ENCODE data around the gene ANKRD26.

DNA sequence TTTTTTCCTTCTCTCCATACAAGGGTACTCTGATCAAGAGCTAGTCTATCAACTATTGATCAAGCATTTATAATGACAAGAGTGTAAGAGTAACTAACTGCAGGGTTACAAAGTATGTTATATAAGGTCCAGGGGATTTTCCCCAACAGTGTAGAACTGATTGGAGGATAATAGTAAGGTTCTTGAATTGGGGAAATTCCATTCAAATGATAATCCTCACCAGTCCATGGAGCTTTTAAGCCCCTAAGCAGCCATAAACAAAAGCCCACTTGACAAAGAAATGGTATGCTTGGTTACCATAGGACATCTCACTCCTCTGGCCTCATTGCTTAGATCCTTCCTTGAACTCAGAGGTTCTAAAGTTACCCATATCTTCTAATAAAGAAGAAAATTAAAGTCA, 45.6 kb upstream of the ANKRD26 start:
- TF ChIP-seq, protein P1, sequence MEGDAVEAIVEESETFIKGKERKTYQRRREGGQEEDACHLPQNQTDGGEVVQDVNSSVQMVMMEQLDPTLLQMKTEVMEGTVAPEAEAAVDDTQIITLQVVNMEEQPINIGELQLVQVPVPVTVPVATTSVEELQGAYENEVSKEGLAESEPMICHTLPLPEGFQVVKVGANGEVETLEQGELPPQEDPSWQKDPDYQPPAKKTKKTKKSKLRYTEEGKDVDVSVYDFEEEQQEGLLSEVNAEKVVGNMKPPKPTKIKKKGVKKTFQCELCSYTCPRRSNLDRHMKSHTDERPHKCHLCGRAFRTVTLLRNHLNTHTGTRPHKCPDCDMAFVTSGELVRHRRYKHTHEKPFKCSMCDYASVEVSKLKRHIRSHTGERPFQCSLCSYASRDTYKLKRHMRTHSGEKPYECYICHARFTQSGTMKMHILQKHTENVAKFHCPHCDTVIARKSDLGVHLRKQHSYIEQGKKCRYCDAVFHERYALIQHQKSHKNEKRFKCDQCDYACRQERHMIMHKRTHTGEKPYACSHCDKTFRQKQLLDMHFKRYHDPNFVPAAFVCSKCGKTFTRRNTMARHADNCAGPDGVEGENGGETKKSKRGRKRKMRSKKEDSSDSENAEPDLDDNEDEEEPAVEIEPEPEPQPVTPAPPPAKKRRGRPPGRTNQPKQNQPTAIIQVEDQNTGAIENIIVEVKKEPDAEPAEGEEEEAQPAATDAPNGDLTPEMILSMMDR (IDR thresholded peaks at IDR 0.05) = no peak
- TF ChIP-seq POLR2A (IDR thresholded peaks at IDR 0.05) = no peak

Measured in testis (tissue), 2 donors.